Thoracic aorta (tissue), 2 donors: ENCODE data around the gene CCDC97. TPM values are rescaled to one million over a fixed set of nuclear protein-coding genes. Genes with fewer than 3 reads are reported as not detected.

Experiments
- ATAC-seq: fragments of 150-250 bp; one replicate; pipeline ENCODE4 v1.8.0; 2017; ENCODE audit warnings: low read depth; ENCODE audit not compliant: insufficient number of reproducible peaks, low FRiP score
- DNase-seq: peaks from one replicate; pipeline ENCODE4 v3.0.0-alpha.2; 2020; ENCODE audit warnings: low spot score
- H3K27ac ChIP-seq, 2 donors: fragments of 200-600 bp; sonication (generic); 1 replicate in 1 of 2; 2 replicates in 1 of 2; pipeline ENCODE4 v1.5.1; 2016; ENCODE audit warnings: mild to moderate bottlenecking in 2 of 2, moderate library complexity in 2 of 2
- H3K27me3 ChIP-seq: fragments of 200-600 bp; sonication (generic); replicated peaks from 2 replicates; pipeline ENCODE4 v1.6.0; 2016; ENCODE audit warnings: mild to moderate bottlenecking; ENCODE audit not compliant: insufficient read depth
- H3K36me3 ChIP-seq: fragments of 200-600 bp; sonication (generic); one replicate; pipeline ENCODE4 v1.5.1; 2016
- H3K4me1 ChIP-seq, 2 donors: fragments of 200-600 bp; sonication (generic); 1 replicate in 1 of 2; 2 replicates in 1 of 2; pipeline versions ENCODE4 v1.5.1 to v1.6.0; 2016; ENCODE audit warnings: low read depth in 2 of 2, mild to moderate bottlenecking in 1 of 2; ENCODE audit not compliant: control insufficient read depth in 1 of 2
- H3K4me3 ChIP-seq: fragments of 200-600 bp; sonication (generic); 2 replicates; pipeline ENCODE4 v1.5.1; 2016; ENCODE audit warnings: mild to moderate bottlenecking
- H3K9me3 ChIP-seq: fragments of 200-600 bp; sonication (generic); 2 replicates; pipeline ENCODE4 v1.5.1; 2016
- total RNA-seq, 2 donors: library from RNA; depleted of rRNA; stranded (reverse); fragments of >200 nt; gene quantifications; one replicate each; pipeline versions ENCODE4 v1.1.0 to v1.2.3, GENCODE V29; 2016
- TF ChIP-seq, protein P1 (sequence below): fragments of 200-600 bp; sonication (generic); IDR thresholded peaks from one replicate; pipeline ENCODE4 v1.5.1; 2019; ENCODE audit warnings: antibody characterized with exemption

The CCDC97 gene
- total RNA-seq, 2 donors from 2014 or later: 15.2 to 22.4 TPM

DNA sequence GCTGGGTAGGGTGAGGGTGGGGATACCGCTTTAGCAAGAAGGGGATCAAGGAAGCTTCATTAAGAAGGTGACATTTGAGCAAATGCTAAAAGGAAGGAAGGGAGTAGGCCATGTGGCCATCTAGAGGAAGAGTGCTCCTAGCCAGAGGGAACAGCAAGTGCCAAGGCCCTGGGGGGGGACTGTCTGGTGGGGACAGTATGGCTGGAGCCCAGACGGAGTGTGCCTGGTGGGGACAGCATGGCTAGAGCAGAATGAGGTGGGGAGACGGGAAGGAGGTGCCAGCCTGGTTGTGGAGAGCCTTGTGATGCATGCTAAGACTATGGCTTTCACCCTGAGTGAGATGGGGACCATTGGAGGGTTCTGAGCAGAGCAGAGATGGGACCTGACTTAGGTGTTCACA, 45.8 kb downstream of the CCDC97 start:
- no peak overlapping the region for H3K4me3 ChIP-seq
- TF ChIP-seq, protein P1, sequence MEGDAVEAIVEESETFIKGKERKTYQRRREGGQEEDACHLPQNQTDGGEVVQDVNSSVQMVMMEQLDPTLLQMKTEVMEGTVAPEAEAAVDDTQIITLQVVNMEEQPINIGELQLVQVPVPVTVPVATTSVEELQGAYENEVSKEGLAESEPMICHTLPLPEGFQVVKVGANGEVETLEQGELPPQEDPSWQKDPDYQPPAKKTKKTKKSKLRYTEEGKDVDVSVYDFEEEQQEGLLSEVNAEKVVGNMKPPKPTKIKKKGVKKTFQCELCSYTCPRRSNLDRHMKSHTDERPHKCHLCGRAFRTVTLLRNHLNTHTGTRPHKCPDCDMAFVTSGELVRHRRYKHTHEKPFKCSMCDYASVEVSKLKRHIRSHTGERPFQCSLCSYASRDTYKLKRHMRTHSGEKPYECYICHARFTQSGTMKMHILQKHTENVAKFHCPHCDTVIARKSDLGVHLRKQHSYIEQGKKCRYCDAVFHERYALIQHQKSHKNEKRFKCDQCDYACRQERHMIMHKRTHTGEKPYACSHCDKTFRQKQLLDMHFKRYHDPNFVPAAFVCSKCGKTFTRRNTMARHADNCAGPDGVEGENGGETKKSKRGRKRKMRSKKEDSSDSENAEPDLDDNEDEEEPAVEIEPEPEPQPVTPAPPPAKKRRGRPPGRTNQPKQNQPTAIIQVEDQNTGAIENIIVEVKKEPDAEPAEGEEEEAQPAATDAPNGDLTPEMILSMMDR: no peak

DNA sequence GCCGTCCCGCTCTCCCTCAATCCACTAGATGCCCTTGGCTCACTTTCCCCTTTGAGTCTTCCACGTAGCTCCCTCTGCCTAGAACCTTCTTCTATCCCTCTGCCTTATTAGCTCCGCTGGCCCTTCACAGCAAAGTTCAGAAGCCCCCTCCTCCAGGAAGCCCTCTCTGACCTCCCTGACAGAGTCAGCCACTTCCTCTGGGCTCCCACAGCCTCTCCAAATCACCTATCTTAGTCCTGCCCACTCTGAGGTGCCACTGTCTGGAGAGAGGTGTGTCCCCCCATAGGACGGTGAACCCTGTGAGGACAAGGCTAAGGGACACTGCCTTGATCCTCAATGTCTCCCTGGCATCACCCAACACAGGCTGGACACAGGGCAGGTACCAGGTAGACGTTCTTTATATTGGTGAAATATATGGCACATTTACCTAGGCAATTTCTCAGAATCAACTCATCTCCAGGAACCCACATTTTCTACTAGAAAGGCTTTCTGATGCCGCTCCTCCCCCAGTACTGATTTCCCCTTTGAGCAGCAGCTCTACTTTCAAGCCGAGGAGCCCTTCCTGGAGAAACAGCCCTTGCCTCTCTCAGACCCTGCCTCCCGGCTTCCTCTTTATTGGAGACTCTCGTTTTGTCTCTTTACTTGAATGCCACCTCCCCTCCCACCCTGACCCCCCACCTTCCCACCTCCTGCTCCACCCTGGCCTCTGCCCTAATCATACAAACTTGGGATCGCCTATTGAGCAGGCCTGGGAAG, 47.2 kb downstream of the CCDC97 start:
- no peak for DNase-seq
- H3K36me3 ChIP-seq: no peaks in the 10 kb centered on the region
- H3K4me1 ChIP-seq: no peaks in the 10 kb centered on the region
- no peak for ATAC-seq
- TF ChIP-seq, protein P1: no peak
- H3K27ac ChIP-seq: no peak overlapping the region
- no peaks in the 10 kb centered on the region for H3K27me3 ChIP-seq
- H3K9me3 ChIP-seq: no peaks in the 10 kb centered on the region
- no peak overlapping the region for H3K4me3 ChIP-seq

More for the DNA sequence above, 45.8 kb downstream of the CCDC97 start:
- ATAC-seq (no peak), DNase-seq (no peak)
- H3K4me1 ChIP-seq: peaks cover 0 to 4% of the 10 kb centered on the region in 2 donors
- no peak overlapping the region for H3K27ac ChIP-seq
- H3K27me3 ChIP-seq: no peaks in the 10 kb centered on the region
- H3K9me3 ChIP-seq: no peaks in the 10 kb centered on the region
- no peaks in the 10 kb centered on the region for H3K36me3 ChIP-seq

DNA sequence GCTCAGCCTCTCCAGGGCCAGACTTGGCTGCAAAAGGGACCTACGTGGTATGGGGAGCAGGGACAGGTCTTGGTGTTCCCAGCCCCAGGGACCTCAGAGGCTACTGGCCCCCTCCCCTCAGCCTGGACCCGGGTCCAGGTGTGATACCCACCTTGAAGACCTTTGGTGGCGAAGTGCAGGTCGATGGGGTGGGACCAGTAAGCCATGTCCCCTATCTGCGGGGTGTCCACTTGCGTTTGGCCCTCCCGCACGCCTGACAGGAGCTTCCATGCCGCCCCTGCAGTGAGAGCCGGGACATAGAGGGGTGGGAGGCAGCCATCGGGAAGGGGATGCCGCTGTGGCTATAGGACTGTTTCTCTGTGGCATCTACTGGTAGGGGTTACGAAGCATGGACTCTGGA, 47.8 kb downstream of the CCDC97 start:
- TF ChIP-seq, protein P1: no peak
- DNase-seq (no peak), ATAC-seq (no peak)

DNA sequence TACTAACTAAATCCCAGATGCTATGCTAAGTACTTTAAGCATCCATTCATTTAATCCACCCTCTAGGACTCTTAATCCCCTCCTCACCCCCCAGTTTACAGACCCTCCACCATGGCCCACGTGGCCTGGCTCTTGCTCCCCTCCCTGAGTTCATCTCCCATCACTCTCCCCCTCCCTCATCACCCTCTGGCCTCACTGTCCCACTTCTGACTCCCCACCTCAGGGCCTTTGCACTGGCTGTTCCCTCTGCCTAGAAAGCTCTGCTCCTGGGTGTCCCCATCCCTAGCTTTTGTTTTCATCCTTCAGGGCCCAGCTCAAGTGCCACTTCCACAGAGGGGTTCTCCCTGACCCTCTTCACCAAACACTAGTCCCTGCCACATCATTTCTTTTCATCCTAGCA, 49.8 kb downstream of the CCDC97 start:
- ATAC-seq (no peak), DNase-seq (no peak)
- TF ChIP-seq, protein P1: no peak
- no peak overlapping the region for H3K4me3 ChIP-seq
- H3K27me3 ChIP-seq: no peaks in the 10 kb centered on the region
- H3K4me1 ChIP-seq: peaks cover 3 to 10% of the 10 kb centered on the region in 2 donors
- no peaks in the 10 kb centered on the region for H3K36me3 ChIP-seq
- H3K27ac ChIP-seq: no peak overlapping the region
- no peaks in the 10 kb centered on the region for H3K9me3 ChIP-seq

More for the DNA sequence above, 47.8 kb downstream of the CCDC97 start:
- Histone ChIP-seq H3K9me3 (no peaks in the 10 kb centered on the region), H3K4me1 (peaks cover 0 to 3% of the 10 kb centered on the region in 2 donors), H3K27me3 (no peaks in the 10 kb centered on the region), H3K27ac (no peak overlapping the region), H3K36me3 (no peaks in the 10 kb centered on the region), H3K4me3 (no peak overlapping the region)

DNA sequence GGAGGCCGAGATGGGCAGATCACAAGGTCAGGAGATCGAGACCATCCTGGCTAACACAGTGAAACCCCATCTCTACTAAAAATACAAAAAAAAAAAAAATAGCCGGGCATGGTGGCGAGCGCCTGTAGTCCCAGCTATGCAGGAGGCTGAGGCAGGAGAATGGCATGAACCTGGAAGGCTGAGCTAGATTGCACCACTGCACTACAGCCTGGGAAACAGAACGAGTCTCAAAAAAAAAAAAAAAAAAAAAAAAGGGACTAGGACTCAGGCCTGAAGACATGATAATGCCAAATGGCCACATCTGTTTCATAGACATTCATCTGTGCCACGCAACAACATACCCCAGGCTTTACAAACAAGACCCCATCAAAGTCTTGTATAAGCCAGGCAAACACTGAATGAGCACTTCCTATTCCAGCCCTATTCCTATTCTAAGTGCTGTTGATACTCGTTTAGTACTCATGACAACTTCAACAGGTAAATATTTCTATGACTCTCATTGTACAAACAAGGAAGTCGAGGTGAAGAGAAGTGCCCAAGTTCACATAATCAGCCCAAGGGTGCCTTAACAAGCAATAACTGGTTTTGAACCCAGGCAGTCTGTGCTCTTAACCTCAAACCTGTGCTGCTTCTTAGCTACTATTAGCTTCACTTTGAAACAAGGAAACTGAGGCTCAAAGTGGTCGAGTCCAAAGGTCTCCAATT, 52.3 kb downstream of the CCDC97 start:
- Histone ChIP-seq H3K4me3 (no peak overlapping the region), H3K36me3 (no peaks in the 10 kb centered on the region), H3K27me3 (no peaks in the 10 kb centered on the region), H3K9me3 (no peaks in the 10 kb centered on the region), H3K27ac (no peak overlapping the region), H3K4me1 (peaks cover 3 to 10% of the 10 kb centered on the region in 2 donors)
- ATAC-seq (no peak), DNase-seq (no peak)
- TF ChIP-seq, protein P1: no peak
